HUES6 (cell line): ENCODE measurements around the gene MYO3B.
"Not testable (repeated sequence)": the region's sequence is repeated elsewhere in the genome, so short reads cannot be mapped to it uniquely, and the experiment has no call there.

Experiments used
- H3K27ac ChIP-seq: 2 replicates; pipeline ENCODE4 v1.7.0; 2013; ENCODE audit warnings: low read depth, mild to moderate bottlenecking, low read length, inconsistent platforms
- H3K27me3 ChIP-seq: 2 replicates; pipeline ENCODE4 v1.6.1; 2013; ENCODE audit warnings: low read length; ENCODE audit not compliant: control insufficient read depth, insufficient read depth
- H3K36me3 ChIP-seq: 2 replicates; pipeline ENCODE4 v1.6.1; 2013; ENCODE audit warnings: low read length; ENCODE audit not compliant: control insufficient read depth, insufficient read depth
- H3K4me1 ChIP-seq: 2 replicates; pipeline ENCODE4 v1.6.1; 2013; ENCODE audit warnings: low read length; ENCODE audit not compliant: control insufficient read depth, insufficient read depth
- H3K4me3 ChIP-seq: 2 replicates; pipeline ENCODE4 v1.5.1; 2013; ENCODE audit warnings: low read depth, low read length
- H3K9ac ChIP-seq: one replicate; pipeline ENCODE4 v1.6.1; 2013; ENCODE audit warnings: mild to moderate bottlenecking, low read length
- H3K9me3 ChIP-seq: 2 replicates; pipeline ENCODE4 v1.6.1; 2013; ENCODE audit warnings: low read depth, low read length; ENCODE audit not compliant: control insufficient read depth, insufficient read depth

The MYO3B gene

DNA sequence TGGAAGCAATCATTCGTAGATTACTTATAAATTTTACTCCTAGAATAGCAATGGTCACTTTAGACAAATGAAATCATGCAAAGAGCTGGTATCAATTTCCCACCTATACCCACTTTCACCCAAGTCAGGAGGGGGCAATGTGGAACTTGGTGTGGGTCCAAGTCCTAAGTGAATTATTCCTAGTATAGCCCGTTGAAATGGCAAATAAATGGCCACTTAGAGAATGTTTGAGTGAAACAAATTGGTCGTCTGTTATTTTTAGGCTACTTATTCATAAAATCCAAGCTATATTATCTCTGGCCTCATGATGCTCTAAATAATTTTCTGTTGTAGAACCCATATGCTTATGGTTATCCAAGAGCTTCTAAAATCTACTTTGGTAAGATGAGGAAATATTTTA is 98.1 kb downstream of the MYO3B start:
- H3K27ac ChIP-seq = no peak overlapping the region
- peaks cover 8% of the 10 kb centered on the region; the same call in 1 of the 2 replicates for H3K4me1 ChIP-seq
- no peaks in the 10 kb centered on the region for H3K36me3 ChIP-seq
- no peaks in the 10 kb centered on the region for H3K27me3 ChIP-seq
- no peaks in the 10 kb centered on the region for H3K9me3 ChIP-seq
- no peak overlapping the region for H3K9ac ChIP-seq
- H3K4me3 ChIP-seq = no peak overlapping the region

DNA sequence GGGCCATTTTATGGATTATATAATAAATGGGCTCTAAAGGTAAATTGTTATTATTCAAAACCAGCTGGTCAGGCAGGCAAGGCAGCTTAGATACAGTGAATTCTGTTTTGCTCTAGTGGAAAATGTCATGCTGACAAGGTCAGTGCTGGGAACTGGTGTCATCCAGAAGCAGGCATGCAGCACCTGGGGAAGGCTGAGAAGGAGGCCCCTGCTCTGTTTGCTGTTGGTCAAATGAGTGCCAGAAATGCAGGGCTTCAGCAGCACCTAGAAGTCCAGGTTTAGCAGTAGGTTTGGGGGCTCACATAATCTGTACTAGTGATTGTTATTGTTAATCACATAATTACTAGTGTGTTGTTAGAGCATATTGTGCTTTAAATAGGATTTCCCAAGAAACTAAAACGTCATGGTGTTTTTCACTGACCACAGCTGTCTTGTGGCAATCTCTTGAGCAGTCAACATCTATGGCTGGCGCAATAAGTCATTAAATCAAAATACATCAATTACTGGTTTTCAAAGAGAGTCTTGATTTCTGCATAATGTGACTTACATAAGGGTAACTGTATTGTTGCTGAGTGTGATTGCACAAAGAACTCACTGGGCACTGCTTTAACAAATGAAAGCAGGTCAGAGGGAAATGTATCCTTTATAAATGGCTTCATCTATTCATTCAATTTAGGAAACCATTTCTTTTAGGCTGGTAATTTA is 99.1 kb downstream of the MYO3B start:
- Histone ChIP-seq H3K9ac (no peak overlapping the region), H3K4me3 (no peak overlapping the region), H3K4me1 (peaks cover 8% of the 10 kb centered on the region; the same call in 1 of the 2 replicates), H3K27ac (no peak overlapping the region), H3K9me3 (no peaks in the 10 kb centered on the region), H3K27me3 (no peaks in the 10 kb centered on the region), H3K36me3 (no peaks in the 10 kb centered on the region)

DNA sequence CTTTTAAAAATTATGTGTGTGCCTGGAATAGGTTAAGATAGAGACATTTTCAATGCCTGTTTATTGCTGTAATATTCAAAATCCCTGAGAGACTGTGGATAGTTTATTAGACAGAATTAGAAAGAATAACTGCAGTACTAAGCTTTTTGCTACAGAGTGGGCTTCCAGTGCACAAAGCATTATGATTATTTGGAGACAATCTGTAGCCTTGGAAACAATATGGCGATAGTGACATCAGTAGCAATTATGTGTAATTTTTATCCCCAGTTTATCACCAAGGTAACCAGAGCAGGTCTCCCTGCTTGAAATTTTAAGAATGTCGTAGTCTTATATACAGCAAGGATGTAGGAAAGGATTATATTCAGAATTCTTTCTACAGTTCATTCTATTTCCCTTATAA is 100.0 kb downstream of the MYO3B start:
- H3K27ac ChIP-seq = no peak overlapping the region
- no peaks in the 10 kb centered on the region for H3K36me3 ChIP-seq
- no peak overlapping the region for H3K9ac ChIP-seq
- H3K4me1 ChIP-seq = peaks cover 13% of the 10 kb centered on the region
- H3K27me3 ChIP-seq = no peaks in the 10 kb centered on the region
- H3K9me3 ChIP-seq = no peaks in the 10 kb centered on the region
- no peak overlapping the region for H3K4me3 ChIP-seq

DNA sequence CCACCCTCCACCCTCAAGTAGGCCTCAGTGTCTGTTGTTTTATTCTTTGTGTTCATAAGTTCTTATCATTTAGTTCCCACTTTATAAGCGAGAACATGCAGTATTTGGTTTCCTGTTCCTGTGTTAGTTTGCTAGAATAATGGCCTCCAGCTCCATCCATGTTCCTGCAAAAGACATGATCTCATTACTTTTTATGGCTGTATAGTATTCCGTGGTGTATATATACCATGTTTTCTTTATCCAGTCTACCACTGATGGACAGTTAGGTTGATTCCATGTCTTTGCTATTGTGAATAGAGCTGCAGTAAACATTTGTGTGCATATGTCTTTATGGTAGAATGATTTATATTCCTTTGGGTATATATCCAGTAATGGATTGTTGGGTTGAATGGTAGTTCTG is 101.7 kb downstream of the MYO3B start:
- peaks cover 17% of the 10 kb centered on the region for H3K4me1 ChIP-seq
- H3K4me3 ChIP-seq, H3K36me3 ChIP-seq, H3K9me3 ChIP-seq, H3K27me3 ChIP-seq, H3K27ac ChIP-seq, H3K9ac ChIP-seq: not testable (repeated sequence)

DNA sequence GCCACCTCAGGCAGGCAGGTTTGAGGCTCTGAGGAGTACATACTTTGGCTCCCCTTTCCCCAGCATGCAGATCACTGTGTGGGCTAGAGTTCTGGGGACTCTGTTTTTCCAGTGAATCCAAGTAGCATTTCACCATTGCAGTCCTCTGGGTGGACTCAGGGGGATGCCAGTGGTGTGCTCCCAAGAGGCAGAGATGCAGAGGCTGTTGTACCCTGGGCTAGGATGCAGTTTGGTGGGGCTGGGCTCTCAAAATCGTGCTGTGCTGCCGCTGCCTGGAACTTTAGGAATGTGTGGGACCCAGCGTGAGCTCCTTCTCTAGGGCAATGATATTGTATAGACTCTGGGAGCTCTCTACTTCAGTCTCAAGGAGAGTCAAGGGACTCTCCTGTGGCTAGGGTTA is 104.9 kb downstream of the MYO3B start:
- Histone ChIP-seq H3K27ac (no peak overlapping the region), H3K27me3 (no peaks in the 10 kb centered on the region), H3K4me1 (peaks cover 9% of the 10 kb centered on the region; the same call in 1 of the 2 replicates), H3K36me3 (no peaks in the 10 kb centered on the region), H3K9me3 (no peaks in the 10 kb centered on the region), H3K9ac (no peak overlapping the region), H3K4me3 (no peak overlapping the region)

DNA sequence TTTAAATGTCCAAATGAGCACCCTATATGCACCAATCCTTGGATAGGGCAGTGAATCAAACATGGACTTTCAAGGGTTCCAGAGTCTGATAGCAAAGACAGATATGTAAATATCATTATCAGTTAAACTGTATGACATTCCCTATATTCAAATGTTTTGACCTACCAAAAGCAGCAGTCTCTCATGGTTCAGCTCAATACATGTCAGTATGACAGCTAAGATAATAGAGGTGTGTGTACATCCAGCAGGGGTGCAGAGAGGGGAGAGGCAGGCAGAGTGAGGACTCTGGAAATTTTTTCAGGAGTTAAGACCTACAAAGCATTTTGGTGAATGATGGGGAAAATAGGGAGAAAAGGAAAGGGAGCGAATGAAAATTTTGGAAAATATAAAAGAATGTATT is 106.3 kb downstream of the MYO3B start:
- Histone ChIP-seq H3K27ac (no peak overlapping the region), H3K4me1 (peaks cover 9% of the 10 kb centered on the region; the same call in 1 of the 2 replicates), H3K36me3 (no peaks in the 10 kb centered on the region), H3K27me3 (no peaks in the 10 kb centered on the region), H3K9me3 (no peaks in the 10 kb centered on the region), H3K4me3 (no peak overlapping the region), H3K9ac (no peak overlapping the region)

DNA sequence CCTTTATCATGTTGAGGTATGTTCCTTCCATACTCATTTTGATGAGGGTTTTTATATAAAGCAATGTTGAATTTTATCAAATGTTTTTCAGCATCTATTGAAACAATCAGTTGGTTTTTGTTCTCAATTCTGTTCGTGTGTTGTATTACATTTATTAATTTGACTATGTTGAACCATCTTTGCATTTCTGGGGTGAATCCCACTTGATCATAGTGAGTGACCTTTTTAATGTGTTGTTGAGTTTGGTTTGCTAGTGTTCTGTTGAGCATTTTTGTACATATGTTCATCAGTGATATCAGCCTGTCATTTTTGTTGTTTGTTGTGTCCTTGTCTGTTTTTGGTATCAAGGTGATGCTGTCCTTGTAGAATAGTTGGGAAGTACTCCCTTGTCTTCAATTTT is 110.9 kb downstream of the MYO3B start:
- Histone ChIP-seq H3K27me3 (no peaks in the 10 kb centered on the region), H3K4me1 (no peaks in the 10 kb centered on the region), H3K27ac (no peak overlapping the region), H3K9ac (no peak overlapping the region), H3K36me3 (no peaks in the 10 kb centered on the region), H3K4me3 (no peak overlapping the region), H3K9me3 (no peaks in the 10 kb centered on the region)

DNA sequence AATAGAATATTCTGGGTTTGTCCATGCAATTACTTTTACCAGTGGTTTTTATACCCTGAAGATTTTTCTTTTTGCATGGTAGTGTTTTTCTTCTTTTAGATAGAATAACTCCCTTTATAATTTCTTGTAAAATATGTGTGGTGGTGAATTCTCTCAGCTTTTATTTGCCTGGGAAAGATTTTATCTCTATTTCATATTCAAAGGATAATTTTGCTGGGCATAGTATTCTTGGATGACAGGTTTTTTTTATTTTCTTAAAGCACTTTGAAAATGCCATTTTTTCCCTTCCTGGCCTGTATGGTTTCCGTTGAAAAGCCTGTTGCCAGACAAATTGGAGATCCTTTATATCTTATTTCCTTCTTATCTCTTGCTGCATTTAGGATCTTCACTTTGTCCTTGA is 113.5 kb downstream of the MYO3B start:
- H3K36me3 ChIP-seq = no peaks in the 10 kb centered on the region
- no peak overlapping the region for H3K9ac ChIP-seq
- H3K4me3 ChIP-seq = no peak overlapping the region
- no peaks in the 10 kb centered on the region for H3K4me1 ChIP-seq
- 0 out of 2 replicates have a peak, but pooled peaks cover 2% of the 10 kb centered on the region for H3K9me3 ChIP-seq
- H3K27ac ChIP-seq = no peak overlapping the region
- H3K27me3 ChIP-seq = no peaks in the 10 kb centered on the region

DNA sequence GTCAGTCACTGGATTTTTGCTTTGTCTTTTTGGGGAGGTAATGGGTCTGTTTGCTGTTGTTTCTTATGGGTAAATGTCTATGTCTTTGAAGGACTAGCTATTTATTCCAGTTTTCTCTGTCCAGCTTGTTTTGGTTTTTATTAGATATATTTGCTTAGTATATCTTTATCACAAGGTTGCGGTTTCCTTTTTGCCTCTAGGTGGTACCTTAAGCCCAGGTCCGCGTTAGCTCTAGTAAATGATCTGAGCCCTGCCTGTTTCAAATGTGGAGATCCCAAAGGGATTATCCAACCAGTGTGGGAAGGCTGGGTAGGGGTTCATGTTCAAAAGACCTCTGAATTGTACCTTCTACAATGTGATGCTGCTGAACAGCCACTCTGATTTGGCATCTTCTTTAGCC is 114.5 kb downstream of the MYO3B start:
- no peak overlapping the region for H3K9ac ChIP-seq
- no peaks in the 10 kb centered on the region for H3K27me3 ChIP-seq
- H3K36me3 ChIP-seq = no peaks in the 10 kb centered on the region
- 0 out of 2 replicates have a peak, but pooled peaks cover 2% of the 10 kb centered on the region for H3K9me3 ChIP-seq
- no peaks in the 10 kb centered on the region for H3K4me1 ChIP-seq
- H3K4me3 ChIP-seq = no peak overlapping the region
- no peak overlapping the region for H3K27ac ChIP-seq

DNA sequence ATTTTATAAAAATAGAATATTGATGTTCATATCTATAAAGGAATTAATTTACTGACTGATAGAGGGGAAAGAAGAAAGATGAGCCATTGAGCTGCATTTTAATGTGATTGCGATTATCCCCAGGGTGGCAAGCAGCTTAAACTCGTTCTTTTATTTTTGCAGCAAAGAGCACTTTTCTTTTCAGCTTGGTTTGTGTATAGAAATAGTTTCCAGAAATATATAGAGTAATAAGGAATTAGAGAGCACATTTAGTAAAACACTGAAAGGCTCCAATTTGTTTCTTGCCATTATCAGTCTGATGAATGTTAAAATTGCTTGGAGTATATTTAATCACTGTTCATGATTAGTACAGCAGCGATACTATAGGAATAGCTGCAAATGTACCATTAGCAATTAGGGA is 119.5 kb downstream of the MYO3B start:
- no peak overlapping the region for H3K4me3 ChIP-seq
- peaks cover 10% of the 10 kb centered on the region; the same call in 1 of the 2 replicates for H3K4me1 ChIP-seq
- H3K27ac ChIP-seq = no peak overlapping the region
- H3K27me3 ChIP-seq = no peaks in the 10 kb centered on the region
- no peak overlapping the region for H3K9ac ChIP-seq
- H3K36me3 ChIP-seq = no peaks in the 10 kb centered on the region
- 0 out of 2 replicates have a peak, but pooled peaks cover 2% of the 10 kb centered on the region for H3K9me3 ChIP-seq

DNA sequence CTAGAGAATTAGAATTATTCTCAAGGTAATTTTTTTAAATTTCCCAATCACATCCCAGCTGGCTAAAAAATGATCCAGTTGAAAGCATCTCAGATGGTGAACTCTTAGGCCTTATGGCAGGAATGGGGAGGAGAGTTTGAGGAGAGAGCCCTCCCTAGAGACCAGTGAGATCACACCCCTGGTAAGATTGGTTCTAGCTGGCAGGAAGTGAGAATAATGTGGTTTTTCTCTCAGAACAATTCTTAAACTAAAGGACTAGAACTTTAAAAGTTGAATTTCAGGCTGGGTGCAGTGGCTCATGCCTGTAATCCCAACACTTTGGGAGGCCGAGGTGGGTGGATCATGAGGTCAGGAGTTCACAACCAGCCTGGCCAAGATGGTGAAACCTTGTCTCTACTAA is 120.2 kb downstream of the MYO3B start:
- no peaks in the 10 kb centered on the region for H3K36me3 ChIP-seq
- peaks cover 12% of the 10 kb centered on the region; the same call in 1 of the 2 replicates for H3K4me1 ChIP-seq
- H3K27me3 ChIP-seq = no peaks in the 10 kb centered on the region
- no peak overlapping the region for H3K4me3 ChIP-seq
- no peak overlapping the region for H3K9ac ChIP-seq
- 0 out of 2 replicates have a peak, but pooled peaks cover 2% of the 10 kb centered on the region for H3K9me3 ChIP-seq
- H3K27ac ChIP-seq = no peak overlapping the region
